Stomach (tissue), 9 donors: ENCODE measurements around the gene KIAA1210. TPM values are rescaled to one million over a fixed set of nuclear protein-coding genes. Genes with fewer than 3 reads are reported as not detected.
A peak's percentile ranks its signal among the peaks of the same experiment; 100 is the strongest.

ENCODE experiments used
- DNase-seq, 2 donors: peaks; one replicate each; pipeline versions ENCODE4 v3.0.0 to v3.0.0-alpha.2; 2013 to 2019
- H3K27ac ChIP-seq, 5 donors: fragments of 200-600 bp in 4 of 5; sonication (generic) in 4 of 5; one replicate each; pipeline ENCODE4 v1.5.1; 2013 to 2019; ENCODE audit warnings: mild to moderate bottlenecking in 1 of 5, moderate library complexity in 1 of 5
- H3K27me3 ChIP-seq, 3 donors: fragments of 200-600 bp; sonication (generic); one replicate each; pipeline ENCODE4 v1.5.1; 2017 to 2019; ENCODE audit warnings: mixed run types in 1 of 3
- H3K36me3 ChIP-seq, 4 donors: fragments of 200-600 bp; sonication (generic); 1 replicate in 3 of 4; 2 replicates in 1 of 4; pipeline ENCODE4 v1.5.1; 2016 to 2019
- H3K4me1 ChIP-seq, 4 donors: fragments of 200-600 bp; sonication (generic); one replicate each; pipeline ENCODE4 v1.5.1; 2016 to 2019
- H3K4me3 ChIP-seq, 4 donors: fragments of 200-600 bp; sonication (generic) in 3 of 4; one replicate each; pipeline ENCODE4 v1.5.1; 2016 to 2019; ENCODE audit warnings: mild to moderate bottlenecking in 1 of 4
- H3K9me3 ChIP-seq, 4 donors: fragments of 200-600 bp; sonication (generic); one replicate each; pipeline ENCODE4 v1.5.1; 2016 to 2019
- EP300 ChIP-seq: sonication (generic); formaldehyde crosslinking; IDR thresholded peaks from one replicate; pipeline ENCODE4 v1.6.1; 2017; ENCODE audit warnings: antibody characterized with exemption
- POLR2A ChIP-seq, 4 donors: fragments of 450-650 bp; IDR thresholded peaks; one replicate each; pipeline ENCODE4 v1.6.1; 2016; ENCODE audit warnings: antibody characterized with exemption in 4 of 4, control low read depth in 2 of 4, mild to moderate bottlenecking in 1 of 4, moderate library complexity in 1 of 4
- POLR2AphosphoS5 ChIP-seq, 3 donors: sonication (generic); formaldehyde crosslinking; IDR thresholded peaks; one replicate each; pipeline ENCODE4 v1.6.1; 2016; ENCODE audit warnings: antibody characterized with exemption in 3 of 3
- WGBS, 5 donors: extraction: QIAGEN DNeasy Blood & Tissue Kit in 3 of 5; methylation state at CpG; one replicate each; pipeline versions ENCODE4 v1.1.5 to v1.1.7; 2013 to 2018; 5-methylcytosine and 5-hydroxymethylcytosine counted together
- intact Hi-C: fragments of 100-400 bp; cut with DNase I; formaldehyde crosslinking; loops from one replicate; pipeline ENCODE4 v1.15.1; 2023; ENCODE audit warnings: low total_unique reads
- polyA plus RNA-seq, 3 donors: library from polyadenylated mRNA; stranded (reverse); fragments of 200-250 nt; gene quantifications; one replicate each; pipeline ENCODE4 v1.2.3, GENCODE V29; 2013
- total RNA-seq, 5 donors: library from RNA; depleted of rRNA; stranded (reverse); fragments of >200 nt; gene quantifications; one replicate each; pipeline versions ENCODE4 v1.1.0 to v1.2.3, GENCODE V29; 2014 to 2016
- TF ChIP-seq, protein P1 (sequence below), 7 experiments: fragments of 450-650 bp in 4 of 7; fragments of 200-600 bp in 3 of 7; sonication (generic) in 3 of 7; IDR thresholded peaks; one replicate each; pipeline ENCODE4 v1.5.1; 2016 to 2019; ENCODE audit warnings: antibody characterized with exemption in 7 of 7, control low read depth in 2 of 7, mild to moderate bottlenecking in 1 of 7
- donor health status: healthy with polysubstance abuse.
- donor health status: Bipolar disorder and iron deficiency.
- donor health status: healthy.

Gene KIAA1210
- total and polyA plus RNA-seq, 8 donors = 44.3 TPM; not detected in 7

DNA sequence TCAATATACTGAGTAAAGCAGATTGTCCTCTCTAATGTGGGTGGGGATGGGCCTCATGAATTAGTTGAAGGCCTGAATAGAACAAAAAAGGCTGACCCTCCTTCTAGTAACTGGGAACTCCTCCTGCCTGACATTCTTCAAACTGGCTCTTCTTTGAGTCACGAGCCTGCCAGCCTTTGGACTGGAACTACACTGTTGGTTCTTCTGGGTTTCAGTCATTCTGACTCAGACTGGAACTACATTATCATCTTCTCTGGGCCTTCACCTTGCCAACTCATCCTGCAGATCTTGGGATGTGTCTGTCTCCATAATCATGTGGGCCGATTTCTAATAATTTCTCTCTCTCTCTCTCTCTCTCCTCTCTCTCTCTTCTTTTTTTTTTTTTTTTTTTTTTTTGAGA lies 81.7 kb downstream of the KIAA1210 start:
- TF ChIP-seq POLR2A (IDR thresholded peaks at IDR 0.05) = no peak
- TF ChIP-seq, protein P1, sequence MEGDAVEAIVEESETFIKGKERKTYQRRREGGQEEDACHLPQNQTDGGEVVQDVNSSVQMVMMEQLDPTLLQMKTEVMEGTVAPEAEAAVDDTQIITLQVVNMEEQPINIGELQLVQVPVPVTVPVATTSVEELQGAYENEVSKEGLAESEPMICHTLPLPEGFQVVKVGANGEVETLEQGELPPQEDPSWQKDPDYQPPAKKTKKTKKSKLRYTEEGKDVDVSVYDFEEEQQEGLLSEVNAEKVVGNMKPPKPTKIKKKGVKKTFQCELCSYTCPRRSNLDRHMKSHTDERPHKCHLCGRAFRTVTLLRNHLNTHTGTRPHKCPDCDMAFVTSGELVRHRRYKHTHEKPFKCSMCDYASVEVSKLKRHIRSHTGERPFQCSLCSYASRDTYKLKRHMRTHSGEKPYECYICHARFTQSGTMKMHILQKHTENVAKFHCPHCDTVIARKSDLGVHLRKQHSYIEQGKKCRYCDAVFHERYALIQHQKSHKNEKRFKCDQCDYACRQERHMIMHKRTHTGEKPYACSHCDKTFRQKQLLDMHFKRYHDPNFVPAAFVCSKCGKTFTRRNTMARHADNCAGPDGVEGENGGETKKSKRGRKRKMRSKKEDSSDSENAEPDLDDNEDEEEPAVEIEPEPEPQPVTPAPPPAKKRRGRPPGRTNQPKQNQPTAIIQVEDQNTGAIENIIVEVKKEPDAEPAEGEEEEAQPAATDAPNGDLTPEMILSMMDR (IDR thresholded peaks at IDR 0.05) = no peak
- TF ChIP-seq EP300 = no peak
- no peak for TF ChIP-seq POLR2AphosphoS5 (IDR thresholded peaks at IDR 0.05)
- Histone ChIP-seq H3K27me3 (no peaks in the 10 kb centered on the region), H3K9me3 (no peaks in the 10 kb centered on the region), H3K4me1 (peaks cover 0 to 10% (median 2%) of the 10 kb centered on the region in 4 donors), H3K27ac (no peak overlapping the region), H3K36me3 (no peaks in the 10 kb centered on the region), H3K4me3 (no peak overlapping the region)
- no peak for DNase-seq
- 80 to 100% (median 90%) methylated on average over 2 of the region's 2 CpGs for WGBS, 5 donors
- intact Hi-C loops = no loop called here

DNA sequence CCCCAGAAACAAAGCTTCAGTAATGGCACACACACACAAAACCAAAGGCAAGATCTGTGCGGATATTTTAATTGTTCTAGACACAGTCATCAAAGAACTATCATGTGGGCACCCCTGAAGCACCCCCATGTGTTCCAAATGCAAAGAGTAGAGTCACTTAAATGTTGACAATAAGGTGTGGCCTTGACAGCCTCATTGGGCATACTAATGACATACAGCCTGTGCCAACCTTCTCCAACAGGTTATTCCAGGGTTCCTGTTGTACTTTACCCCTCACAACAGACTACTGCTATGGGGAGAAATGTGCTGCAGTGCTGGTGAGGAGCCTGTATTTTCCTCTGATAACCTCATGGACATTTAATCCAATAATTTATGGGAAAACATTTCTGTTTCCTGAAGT lies 84.6 kb downstream of the KIAA1210 start:
- Histone ChIP-seq H3K36me3 (no peaks in the 10 kb centered on the region), H3K4me3 (no peak overlapping the region), H3K27ac (no peak overlapping the region), H3K9me3 (no peaks in the 10 kb centered on the region), H3K4me1 (peaks cover 0 to 17% (median 8%) of the 10 kb centered on the region in 4 donors), H3K27me3 (no peaks in the 10 kb centered on the region)
- TF ChIP-seq EP300 (no peak), POLR2A (IDR thresholded peaks at IDR 0.05) (no peak), POLR2AphosphoS5 (IDR thresholded peaks at IDR 0.05) (no peak)
- TF ChIP-seq, protein P1 (IDR thresholded peaks at IDR 0.05) = no peak
- peak in 1 of 2 donors; percentile 32 for DNase-seq
- 33 to 80% (median 62%) methylated on average over 1 of the region's 1 CpG for WGBS, 5 donors
- intact Hi-C loops = no loop called here

DNA sequence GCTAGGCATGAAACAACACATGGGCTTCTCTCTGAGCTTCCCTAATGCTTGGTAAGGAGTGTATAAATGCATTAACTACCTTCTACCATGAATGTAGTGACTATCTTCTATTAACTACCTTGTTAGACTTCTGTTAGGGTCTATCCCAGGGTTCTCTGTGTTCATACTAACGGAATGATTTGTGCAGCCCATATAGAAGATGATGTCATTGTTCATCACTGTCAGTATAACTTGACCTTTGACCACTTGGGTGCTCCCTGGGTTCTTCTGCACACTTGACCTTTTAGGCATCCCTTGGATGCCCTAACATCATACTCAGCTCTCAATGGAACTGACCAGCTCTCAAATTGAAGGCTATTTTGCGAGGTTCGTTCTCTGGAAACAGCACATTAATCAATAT lies 85.6 kb downstream of the KIAA1210 start:
- Histone ChIP-seq H3K4me3 (no peak overlapping the region), H3K4me1 (peaks cover 0 to 17% (median 8%) of the 10 kb centered on the region in 4 donors), H3K27me3 (no peaks in the 10 kb centered on the region), H3K36me3 (no peaks in the 10 kb centered on the region), H3K9me3 (no peaks in the 10 kb centered on the region), H3K27ac (peak overlapping the region in 3 of 5 donors; percentile 6 to 59 (median 32))
- DNase-seq = no peak
- 79 to 95% (median 88%) methylated on average over 3 of the region's 3 CpGs for WGBS, 5 donors
- intact Hi-C loops = no loop called here
- TF ChIP-seq, protein P1 (IDR thresholded peaks at IDR 0.05) = no peak
- TF ChIP-seq POLR2A (IDR thresholded peaks at IDR 0.05) (no peak), POLR2AphosphoS5 (IDR thresholded peaks at IDR 0.05) (no peak), EP300 (no peak)

DNA sequence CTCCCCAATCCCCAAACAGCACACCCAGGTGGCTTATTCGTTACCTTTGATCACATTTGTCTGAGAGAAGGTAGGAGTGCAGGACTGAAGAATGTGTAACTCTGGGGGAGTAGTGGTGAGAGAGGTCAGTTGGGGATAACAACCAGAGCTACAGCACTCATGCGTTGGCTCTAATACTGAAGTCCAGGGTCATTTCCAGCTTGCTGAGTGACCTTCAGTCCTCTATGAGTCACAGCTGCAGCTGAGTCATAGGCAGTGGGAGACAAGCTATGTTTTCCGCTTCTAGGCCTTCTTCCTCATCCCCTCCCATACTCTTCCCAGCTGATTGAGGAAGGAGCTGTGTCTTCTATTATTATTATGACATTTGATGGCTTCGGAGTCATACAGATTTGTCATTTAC lies 86.4 kb downstream of the KIAA1210 start:
- TF ChIP-seq POLR2AphosphoS5 (IDR thresholded peaks at IDR 0.05) (peak in 2 of 3 donors; percentile 38 to 80), EP300 (no peak)
- H3K27ac ChIP-seq = peak overlapping the region in 3 of 5 donors; percentile 27 to 59 (median 32)
- no peaks in the 10 kb centered on the region for H3K36me3 ChIP-seq
- peaks cover 0 to 17% (median 8%) of the 10 kb centered on the region in 4 donors for H3K4me1 ChIP-seq
- no peaks in the 10 kb centered on the region for H3K27me3 ChIP-seq
- H3K4me3 ChIP-seq = no peak overlapping the region
- 19 to 40% (median 32%) methylated on average over 4 of the region's 4 CpGs for WGBS, 5 donors
- H3K9me3 ChIP-seq = no peaks in the 10 kb centered on the region
- intact Hi-C loops = no loop called here
- peak; percentile 40 to 75 for DNase-seq

DNA sequence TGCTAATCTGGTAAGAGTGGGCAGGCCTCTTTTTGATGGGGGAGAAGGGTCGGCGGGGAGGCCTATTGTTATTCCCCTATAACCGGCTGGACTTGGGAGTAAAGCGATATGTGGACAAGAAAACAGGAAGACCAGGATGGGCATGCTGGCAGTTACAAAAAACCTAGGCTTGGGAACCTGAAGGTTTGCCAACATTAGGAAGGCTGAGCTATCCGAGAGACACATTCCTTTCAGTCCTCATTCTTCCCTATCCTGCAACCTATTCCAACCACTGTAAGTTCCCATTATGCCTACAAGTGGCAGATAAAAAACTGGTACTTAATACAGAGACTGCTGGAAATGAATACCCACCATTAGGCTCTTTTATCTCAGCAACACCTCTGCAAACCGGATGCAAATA lies 87.2 kb downstream of the KIAA1210 start:
- no peak for DNase-seq
- intact Hi-C loops = no loop called here
- Histone ChIP-seq H3K27ac (peak overlapping the region in 2 of 5 donors; percentile 27 to 59), H3K36me3 (no peaks in the 10 kb centered on the region), H3K27me3 (no peaks in the 10 kb centered on the region), H3K4me1 (peaks cover 0 to 17% (median 8%) of the 10 kb centered on the region in 4 donors), H3K9me3 (no peaks in the 10 kb centered on the region), H3K4me3 (no peak overlapping the region)
- 64 to 79% (median 77%) methylated on average over 6 of the region's 6 CpGs for WGBS, 5 donors
- no peak for TF ChIP-seq POLR2AphosphoS5 (IDR thresholded peaks at IDR 0.05)
- no peak for TF ChIP-seq EP300
- no peak for TF ChIP-seq POLR2A (IDR thresholded peaks at IDR 0.05)
- TF ChIP-seq, protein P1 (IDR thresholded peaks at IDR 0.05) = no peak
